ENCODE results near the gene COL1A2. TPM values are rescaled to one million over a fixed set of nuclear protein-coding genes. Genes with fewer than 3 reads are reported as not detected.

Gene COL1A2
- total RNA-seq, 1 experiment from 2014 or later, result 81.2 TPM

- no peaks in the 10 kb centered on the region for H3K9me3 Mint-ChIP-seq
- DNase-seq (ENCODE audit: low spot score) (no peak), ATAC-seq (no peak)
- CTCF ChIA-PET, result no interaction called here
- TF ChIP-seq IRF2 (CRISPR knock-in tag; IDR thresholded peaks at IDR 0.05; ENCODE audit: borderline replicate concordance, low read depth) (no peak), ZNF121 (CRISPR knock-in tag; IDR thresholded peaks at IDR 0.05) (no peak), NFYB (CRISPR knock-in tag; conservative IDR thresholded peaks at IDR 0.05; ENCODE audit: low read depth) (no peak), SP1 (CRISPR knock-in tag; conservative IDR thresholded peaks at IDR 0.05) (no peak)
- H3K4me1 Mint-ChIP-seq, result no peaks in the 10 kb centered on the region
- H3K36me3 Mint-ChIP-seq, result peaks cover 79% of the 10 kb centered on the region
- POLR2A ChIA-PET, result no interaction called here
- H3K27me3 Mint-ChIP-seq (ENCODE audit: low read depth), result no peaks in the 10 kb centered on the region
- no peak overlapping the region for H3K27ac Mint-ChIP-seq
- no peak overlapping the region for H3K4me3 Mint-ChIP-seq
Observed at GRCh38 chr7:94422827-94423460, 28.2 kb downstream of the COL1A2 start.

DNA sequence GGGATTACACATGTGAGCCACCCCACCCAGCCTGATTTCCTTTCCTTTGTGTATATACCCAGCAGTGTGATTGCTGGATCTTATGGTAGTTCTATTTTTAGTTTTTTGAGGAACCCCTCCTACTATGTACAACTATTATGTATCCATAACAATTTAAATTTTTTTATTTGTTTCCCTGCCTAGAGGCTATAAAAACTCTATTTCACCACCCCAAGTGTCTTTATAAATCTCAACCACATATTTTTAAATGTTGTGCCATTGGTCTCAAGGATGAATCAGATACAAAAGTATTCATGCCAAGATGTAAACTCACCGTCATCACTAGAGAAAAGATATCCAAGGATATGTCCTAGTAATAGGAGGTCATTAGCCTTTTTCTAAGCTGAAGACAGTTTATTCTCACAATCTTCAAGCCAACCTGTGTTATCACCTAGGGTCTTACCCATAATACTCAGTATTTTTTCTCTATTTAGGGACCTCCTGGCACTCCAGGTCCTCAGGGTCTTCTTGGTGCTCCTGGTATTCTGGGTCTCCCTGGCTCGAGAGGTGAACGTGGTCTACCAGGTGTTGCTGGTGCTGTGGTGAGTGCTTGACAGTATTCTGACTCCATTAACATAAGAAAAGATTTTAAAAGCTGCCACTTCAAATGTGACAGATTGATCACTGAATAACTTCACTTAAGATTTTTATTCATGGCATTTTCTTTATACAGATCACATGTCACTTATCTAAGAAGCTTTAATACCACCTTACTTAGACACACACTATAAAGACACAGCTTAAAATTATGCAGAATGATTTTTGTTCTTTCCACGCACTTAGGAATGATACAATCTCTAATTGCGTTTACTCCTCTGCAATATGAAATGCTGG, 29.4 kb downstream of the COL1A2 start:
- TF ChIP-seq FOXK1 (CRISPR knock-in tag; IDR thresholded peaks at IDR 0.05) (no peak), ZNF281 (CRISPR knock-in tag; IDR thresholded peaks at IDR 0.05) (no peak), HMGXB4 (CRISPR knock-in tag; IDR thresholded peaks at IDR 0.05) (no peak), NR1H2 (CRISPR knock-in tag; IDR thresholded peaks at IDR 0.05) (no peak), NR2C2 (CRISPR knock-in tag; IDR thresholded peaks at IDR 0.05) (no peak), NFYB (CRISPR knock-in tag; conservative IDR thresholded peaks at IDR 0.05; ENCODE audit: low read depth) (no peak), MYBL2 (CRISPR knock-in tag; IDR thresholded peaks at IDR 0.05) (no peak), CREM (CRISPR knock-in tag; IDR thresholded peaks at IDR 0.05) (no peak), ZNF425 (CRISPR knock-in tag; conservative IDR thresholded peaks at IDR 0.05) (no peak), IRF1 (CRISPR knock-in tag; IDR thresholded peaks at IDR 0.05) (no peak), ESRRA (CRISPR knock-in tag; IDR thresholded peaks at IDR 0.05; ENCODE audit: borderline replicate concordance) (no peak)
- TF ChIP-seq, protein P1, sequence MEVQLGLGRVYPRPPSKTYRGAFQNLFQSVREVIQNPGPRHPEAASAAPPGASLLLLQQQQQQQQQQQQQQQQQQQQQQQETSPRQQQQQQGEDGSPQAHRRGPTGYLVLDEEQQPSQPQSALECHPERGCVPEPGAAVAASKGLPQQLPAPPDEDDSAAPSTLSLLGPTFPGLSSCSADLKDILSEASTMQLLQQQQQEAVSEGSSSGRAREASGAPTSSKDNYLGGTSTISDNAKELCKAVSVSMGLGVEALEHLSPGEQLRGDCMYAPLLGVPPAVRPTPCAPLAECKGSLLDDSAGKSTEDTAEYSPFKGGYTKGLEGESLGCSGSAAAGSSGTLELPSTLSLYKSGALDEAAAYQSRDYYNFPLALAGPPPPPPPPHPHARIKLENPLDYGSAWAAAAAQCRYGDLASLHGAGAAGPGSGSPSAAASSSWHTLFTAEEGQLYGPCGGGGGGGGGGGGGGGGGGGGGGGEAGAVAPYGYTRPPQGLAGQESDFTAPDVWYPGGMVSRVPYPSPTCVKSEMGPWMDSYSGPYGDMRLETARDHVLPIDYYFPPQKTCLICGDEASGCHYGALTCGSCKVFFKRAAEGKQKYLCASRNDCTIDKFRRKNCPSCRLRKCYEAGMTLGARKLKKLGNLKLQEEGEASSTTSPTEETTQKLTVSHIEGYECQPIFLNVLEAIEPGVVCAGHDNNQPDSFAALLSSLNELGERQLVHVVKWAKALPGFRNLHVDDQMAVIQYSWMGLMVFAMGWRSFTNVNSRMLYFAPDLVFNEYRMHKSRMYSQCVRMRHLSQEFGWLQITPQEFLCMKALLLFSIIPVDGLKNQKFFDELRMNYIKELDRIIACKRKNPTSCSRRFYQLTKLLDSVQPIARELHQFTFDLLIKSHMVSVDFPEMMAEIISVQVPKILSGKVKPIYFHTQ (CRISPR knock-in tag; IDR thresholded peaks at IDR 0.05), result no peak
- TF ChIP-seq, protein P2, sequence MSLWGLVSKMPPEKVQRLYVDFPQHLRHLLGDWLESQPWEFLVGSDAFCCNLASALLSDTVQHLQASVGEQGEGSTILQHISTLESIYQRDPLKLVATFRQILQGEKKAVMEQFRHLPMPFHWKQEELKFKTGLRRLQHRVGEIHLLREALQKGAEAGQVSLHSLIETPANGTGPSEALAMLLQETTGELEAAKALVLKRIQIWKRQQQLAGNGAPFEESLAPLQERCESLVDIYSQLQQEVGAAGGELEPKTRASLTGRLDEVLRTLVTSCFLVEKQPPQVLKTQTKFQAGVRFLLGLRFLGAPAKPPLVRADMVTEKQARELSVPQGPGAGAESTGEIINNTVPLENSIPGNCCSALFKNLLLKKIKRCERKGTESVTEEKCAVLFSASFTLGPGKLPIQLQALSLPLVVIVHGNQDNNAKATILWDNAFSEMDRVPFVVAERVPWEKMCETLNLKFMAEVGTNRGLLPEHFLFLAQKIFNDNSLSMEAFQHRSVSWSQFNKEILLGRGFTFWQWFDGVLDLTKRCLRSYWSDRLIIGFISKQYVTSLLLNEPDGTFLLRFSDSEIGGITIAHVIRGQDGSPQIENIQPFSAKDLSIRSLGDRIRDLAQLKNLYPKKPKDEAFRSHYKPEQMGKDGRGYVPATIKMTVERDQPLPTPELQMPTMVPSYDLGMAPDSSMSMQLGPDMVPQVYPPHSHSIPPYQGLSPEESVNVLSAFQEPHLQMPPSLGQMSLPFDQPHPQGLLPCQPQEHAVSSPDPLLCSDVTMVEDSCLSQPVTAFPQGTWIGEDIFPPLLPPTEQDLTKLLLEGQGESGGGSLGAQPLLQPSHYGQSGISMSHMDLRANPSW (CRISPR knock-in tag; conservative IDR thresholded peaks at IDR 0.05; ENCODE audit: low read depth), result no peak
- TF ChIP-seq, protein P3, sequence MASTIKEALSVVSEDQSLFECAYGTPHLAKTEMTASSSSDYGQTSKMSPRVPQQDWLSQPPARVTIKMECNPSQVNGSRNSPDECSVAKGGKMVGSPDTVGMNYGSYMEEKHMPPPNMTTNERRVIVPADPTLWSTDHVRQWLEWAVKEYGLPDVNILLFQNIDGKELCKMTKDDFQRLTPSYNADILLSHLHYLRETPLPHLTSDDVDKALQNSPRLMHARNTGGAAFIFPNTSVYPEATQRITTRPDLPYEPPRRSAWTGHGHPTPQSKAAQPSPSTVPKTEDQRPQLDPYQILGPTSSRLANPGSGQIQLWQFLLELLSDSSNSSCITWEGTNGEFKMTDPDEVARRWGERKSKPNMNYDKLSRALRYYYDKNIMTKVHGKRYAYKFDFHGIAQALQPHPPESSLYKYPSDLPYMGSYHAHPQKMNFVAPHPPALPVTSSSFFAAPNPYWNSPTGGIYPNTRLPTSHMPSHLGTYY (CRISPR knock-in tag; IDR thresholded peaks at IDR 0.05), result no peak
- ChIA-PET POLR2A (no interaction called here), CTCF (no interaction called here)
- Mint-ChIP-seq H3K9me3 (no peaks in the 10 kb centered on the region), H3K27me3 (ENCODE audit: low read depth) (no peaks in the 10 kb centered on the region), H3K27ac (no peak overlapping the region), H3K4me3 (no peak overlapping the region), H3K4me1 (no peaks in the 10 kb centered on the region), H3K36me3 (peaks cover 86% of the 10 kb centered on the region)
- ATAC-seq, result no peak
- no peak for DNase-seq (ENCODE audit: low spot score)

Data from WTC11 (cell line).